Activated CD8-positive, alpha-beta memory T cell treated with anti-CD3 and anti-CD28 coated beads, Interleukin-2, amount 50 U/mL, for 1 hour (primary cell): ENCODE results near the gene CUBN.

Experiments
- DNase-seq: peaks from one replicate; pipeline ENCODE4 v3.0.0-alpha.2; 2020; ENCODE audit errors: extremely low read depth

CUBN gene

GRCh38 chr10:16789261-16789660 lies 340.4 kb downstream of the CUBN start:
- no peak for DNase-seq

- no peak for DNase-seq
Measured at GRCh38 chr10:16788778-16789177, 340.8 kb downstream of the CUBN start.

GRCh38 chr10:16788125-16788524 lies 341.5 kb downstream of the CUBN start:
- no peak for DNase-seq

- peak; percentile 35 for DNase-seq
Measured at GRCh38 chr10:16787361-16787791, 342.2 kb downstream of the CUBN start.

GRCh38 chr10:16780338-16780880 lies 349.2 kb downstream of the CUBN start:
- DNase-seq = no peak

GRCh38 chr10:16779384-16779915 lies 350.2 kb downstream of the CUBN start:
- no peak for DNase-seq

- no peak for DNase-seq
Measured at GRCh38 chr10:16777473-16778370, 351.9 kb downstream of the CUBN start.

GRCh38 chr10:16776896-16777295 lies 352.7 kb downstream of the CUBN start:
- DNase-seq = no peak
